LHCN-M2 (cell line): ENCODE results near the gene BBOX1. TPM values are rescaled to one million over a fixed set of nuclear protein-coding genes. Genes with fewer than 3 reads are reported as not detected.

Experiments
- DNase-seq: peaks from one replicate; pipeline ENCODE4 v3.0.0-alpha.2; 2012; ENCODE audit warnings: low read depth
- polyA plus RNA-seq: library from polyadenylated mRNA; unstranded; fragments of >200 nt; gene quantifications from one replicate; pipeline ENCODE4 v1.2.1, GENCODE V29; 2012; ENCODE audit warnings: missing spikeins
- total RNA-seq: library from RNA; depleted of rRNA; stranded (reverse); fragments of >200 nt; gene quantifications from 2 replicates; pipeline ENCODE4 v1.2.3, GENCODE V29; 2014; rRNA removed

Gene BBOX1, protein sequence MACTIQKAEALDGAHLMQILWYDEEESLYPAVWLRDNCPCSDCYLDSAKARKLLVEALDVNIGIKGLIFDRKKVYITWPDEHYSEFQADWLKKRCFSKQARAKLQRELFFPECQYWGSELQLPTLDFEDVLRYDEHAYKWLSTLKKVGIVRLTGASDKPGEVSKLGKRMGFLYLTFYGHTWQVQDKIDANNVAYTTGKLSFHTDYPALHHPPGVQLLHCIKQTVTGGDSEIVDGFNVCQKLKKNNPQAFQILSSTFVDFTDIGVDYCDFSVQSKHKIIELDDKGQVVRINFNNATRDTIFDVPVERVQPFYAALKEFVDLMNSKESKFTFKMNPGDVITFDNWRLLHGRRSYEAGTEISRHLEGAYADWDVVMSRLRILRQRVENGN
- not detected in 2 replicates for total RNA-seq
- not detected for polyA plus RNA-seq

DNA sequence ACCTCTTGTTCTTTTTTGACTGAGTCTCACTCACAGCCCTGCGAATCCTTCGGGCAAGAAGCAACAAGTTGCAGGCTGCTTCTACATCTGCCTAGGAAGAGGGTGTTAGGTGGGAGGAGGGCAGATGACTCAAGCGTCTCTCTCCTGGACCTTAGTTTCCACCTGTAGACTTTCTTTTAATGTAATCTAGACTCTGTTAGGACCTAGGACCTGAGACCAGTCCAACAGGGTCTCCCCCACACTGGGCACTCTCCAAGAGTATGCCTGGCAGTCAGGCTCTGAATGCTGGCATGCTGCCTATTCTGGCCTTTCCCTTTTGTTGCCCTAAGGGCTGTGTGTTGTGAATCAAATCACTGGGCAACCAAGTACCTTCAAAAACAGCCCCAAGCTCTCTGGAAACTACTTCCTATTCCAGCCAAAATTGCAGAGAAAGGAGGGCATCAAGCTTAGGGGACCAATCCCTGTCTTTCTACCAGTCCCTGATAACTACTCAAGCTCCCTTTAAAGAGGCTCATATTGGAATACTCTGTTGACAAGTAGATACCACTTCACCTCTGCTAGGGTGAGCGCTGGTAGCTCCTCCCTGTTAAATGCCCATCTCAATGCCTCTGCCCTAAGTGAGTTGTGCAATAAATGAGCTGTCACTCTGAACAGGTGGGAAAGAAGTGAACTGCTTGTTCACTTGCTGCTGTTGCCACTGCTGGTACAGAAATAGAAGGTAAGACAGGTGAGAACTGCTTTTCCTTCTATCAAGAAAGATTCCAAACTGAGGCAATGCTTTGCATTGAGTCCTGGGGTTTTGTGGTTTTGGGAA lies at the start of gene BBOX1:
Gene BBOX1, plus strand, starts transcription at position 514 of the 814 bp plus-strand sequence. CDS start 14,616 bp downstream, outside the sequence.
- no peak for DNase-seq

DNA sequence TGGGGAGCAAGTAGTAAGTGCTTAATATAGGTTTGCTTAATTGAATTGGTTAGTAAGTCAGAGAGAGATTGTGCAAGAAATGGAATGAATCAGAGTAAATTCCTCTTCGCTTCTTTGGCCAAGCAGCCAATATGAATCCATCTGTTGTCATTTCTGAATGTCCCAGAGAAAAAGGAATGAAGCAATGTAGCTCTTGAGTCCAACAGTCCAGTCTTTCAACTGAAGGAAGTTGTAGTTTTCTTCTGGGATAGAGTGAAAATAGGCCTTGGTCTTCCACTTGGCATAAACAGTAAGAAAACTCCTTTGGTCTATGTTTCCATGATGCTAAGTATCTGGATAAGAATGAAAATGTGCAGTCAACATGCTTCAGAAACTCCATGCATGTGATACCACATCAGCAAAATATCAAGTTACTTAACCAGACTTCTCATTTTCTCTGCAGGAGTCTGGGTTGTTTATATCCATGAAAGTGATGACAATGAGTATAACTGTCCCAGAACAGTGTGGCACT lies 48.5 kb upstream of the BBOX1 start:
- DNase-seq = peak; percentile 80

DNA sequence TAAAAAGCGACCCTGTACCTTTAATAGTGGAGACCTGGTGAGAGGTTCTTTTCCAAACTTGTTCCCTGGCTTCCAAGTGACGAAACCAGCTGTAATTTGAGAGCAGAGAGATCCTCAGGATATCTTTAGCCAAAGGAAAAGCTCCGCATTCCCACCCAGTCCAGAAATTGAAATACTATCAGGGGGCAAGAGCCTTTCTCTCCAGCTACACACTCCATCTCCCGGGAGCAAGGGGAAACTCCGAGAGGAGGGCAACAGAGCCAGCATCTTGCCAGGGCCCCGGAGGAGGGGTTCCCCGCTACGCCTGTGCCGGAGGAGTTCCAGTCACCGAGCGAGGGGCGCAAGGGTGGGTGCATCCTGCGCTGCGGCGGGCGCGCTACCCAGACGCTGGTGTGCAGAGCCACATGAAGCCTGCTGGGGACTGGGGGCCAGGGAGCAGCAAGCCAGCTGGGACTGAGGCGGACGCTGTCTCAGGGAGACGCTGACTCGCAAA lies 46.6 kb upstream of the BBOX1 start, which contains the start of gene FIBIN:
Gene FIBIN, plus strand, starts transcription at position 148 of the 493 bp plus-strand sequence. CDS start 415 bp downstream, outside the sequence.
- DNase-seq = peak; percentile 60

DNA sequence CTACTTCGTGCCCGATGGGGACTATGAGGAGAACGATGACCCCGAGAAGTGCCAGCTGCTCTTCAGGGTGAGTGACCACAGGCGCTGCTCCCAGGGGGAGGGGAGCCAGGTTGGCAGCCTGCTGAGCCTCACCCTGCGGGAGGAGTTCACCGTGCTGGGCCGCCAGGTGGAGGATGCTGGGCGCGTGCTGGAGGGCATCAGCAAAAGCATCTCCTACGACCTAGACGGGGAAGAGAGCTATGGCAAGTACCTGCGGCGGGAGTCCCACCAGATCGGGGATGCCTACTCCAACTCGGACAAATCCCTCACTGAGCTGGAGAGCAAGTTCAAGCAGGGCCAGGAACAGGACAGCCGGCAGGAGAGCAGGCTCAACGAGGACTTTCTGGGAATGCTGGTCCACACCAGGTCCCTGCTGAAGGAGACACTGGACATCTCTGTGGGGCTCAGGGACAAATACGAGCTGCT lies 46.0 kb upstream of the BBOX1 start:
- no peak for DNase-seq

DNA sequence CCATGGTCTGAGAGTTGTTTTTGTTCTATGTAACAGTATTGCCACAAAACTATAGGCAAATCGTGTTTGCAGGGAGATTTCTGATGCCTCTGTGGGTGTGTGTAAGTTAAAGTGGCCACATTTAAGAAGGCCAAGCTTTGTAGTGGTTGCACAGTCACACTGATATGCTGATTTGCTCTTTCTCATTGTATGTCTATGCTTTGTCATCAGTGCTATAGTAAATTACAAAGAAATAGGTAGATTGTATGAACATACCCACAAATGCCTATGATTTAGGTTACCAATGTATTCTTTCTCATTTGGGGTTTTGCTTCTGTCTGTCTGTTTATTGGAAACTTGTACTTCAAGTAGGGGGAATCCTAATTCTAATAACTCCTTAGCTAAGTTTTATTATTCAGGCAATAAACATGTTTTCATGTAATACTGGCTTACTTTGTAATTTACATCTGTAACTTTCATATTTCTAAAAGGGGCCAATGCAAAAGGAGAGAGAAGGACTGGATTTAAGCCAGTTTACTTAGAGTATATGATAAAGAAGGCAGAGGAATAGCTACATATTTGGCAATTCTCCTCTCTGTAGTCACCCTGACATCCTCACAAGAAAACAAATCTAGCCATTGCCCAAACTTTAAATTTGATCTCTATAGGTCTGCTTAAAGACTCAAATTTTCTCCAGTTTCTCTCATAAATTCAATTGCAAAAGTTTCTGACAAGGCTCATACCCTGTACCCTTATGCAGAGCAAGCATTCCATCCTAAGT lies 44.7 kb upstream of the BBOX1 start:
- no peak for DNase-seq

DNA sequence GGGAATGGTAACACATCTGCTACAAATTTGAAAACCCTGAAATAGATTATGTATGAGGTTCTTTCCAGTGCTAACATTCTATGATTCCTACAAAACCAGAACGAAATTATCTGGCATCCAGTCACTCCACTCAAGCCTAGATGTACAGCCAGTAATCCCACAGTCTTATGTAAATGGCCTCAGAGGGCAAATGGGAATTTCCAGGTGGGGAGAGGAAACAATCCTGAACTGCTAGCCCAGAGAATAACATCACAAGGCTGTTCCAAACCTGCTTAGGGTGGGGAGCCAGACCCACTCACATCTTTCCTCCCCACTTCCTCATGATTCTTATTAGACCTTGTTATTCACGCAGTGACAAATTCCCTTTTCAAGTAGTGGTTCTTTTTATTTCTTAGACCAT lies 43.2 kb upstream of the BBOX1 start:
- no peak for DNase-seq

DNA sequence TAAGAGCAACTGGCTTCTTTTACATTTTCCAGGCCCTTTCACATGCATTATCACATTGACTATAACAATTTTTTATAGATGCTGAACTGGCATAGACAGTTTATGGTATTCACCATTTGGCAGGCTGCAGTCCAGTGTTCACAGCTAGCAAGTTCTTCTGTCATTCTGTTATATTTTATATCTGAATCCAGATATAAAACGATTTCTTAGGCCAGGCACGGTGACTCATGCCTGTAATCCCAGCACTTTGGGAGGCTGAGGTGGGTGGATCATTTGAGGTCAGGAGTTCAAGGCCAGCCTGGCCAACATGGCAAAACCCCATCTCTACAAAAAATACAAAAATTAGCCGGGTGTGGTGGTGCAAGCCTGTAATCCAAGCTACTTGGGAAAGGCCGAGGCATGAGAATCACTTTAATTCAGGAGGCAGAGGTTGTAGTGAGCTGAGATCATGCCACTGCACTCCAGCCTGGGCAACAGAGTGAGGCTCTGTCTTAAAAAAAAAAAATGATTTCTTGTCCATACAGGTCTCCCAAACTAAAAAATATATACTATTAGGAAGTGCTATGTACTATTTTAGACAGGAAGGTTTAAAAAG lies 39.4 kb upstream of the BBOX1 start:
- DNase-seq = peak; percentile 21

DNA sequence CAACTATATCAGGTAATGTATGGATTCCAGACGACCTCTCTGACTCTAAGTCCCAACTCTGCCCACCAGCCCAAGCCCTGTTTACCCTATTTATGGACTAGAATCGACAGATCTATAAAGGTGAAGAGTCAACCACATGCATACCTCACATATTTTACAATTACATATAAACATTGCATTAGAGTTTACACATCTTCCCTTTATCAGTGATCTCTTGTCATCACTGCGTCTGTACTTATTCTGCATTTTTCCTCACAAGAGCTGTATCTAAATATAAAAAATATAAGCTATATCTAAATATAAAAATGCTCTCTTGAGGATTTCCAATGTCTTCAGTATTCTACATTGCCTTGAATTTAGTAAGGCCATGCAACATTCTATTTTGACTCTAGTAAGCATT lies 38.2 kb upstream of the BBOX1 start:
- DNase-seq = no peak

DNA sequence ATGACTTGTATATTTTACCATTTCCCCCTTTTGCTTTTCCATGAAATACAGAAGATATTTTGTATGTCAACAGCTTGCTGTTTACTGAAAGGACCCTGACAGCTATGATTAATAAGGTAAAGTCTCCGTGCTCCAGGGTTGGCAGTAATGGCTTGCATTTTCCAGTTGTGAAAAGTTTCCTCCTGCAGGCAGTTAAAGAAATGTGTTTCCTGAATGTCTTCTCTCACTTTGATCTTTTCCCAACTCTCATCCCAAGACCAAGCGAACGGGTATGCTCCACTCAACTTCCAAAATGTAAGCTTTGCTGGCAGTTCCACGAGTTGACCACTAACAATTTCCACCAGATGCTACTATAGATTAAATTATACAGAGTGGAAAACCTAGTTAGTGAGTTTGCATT lies 37.8 kb upstream of the BBOX1 start:
- no peak for DNase-seq

DNA sequence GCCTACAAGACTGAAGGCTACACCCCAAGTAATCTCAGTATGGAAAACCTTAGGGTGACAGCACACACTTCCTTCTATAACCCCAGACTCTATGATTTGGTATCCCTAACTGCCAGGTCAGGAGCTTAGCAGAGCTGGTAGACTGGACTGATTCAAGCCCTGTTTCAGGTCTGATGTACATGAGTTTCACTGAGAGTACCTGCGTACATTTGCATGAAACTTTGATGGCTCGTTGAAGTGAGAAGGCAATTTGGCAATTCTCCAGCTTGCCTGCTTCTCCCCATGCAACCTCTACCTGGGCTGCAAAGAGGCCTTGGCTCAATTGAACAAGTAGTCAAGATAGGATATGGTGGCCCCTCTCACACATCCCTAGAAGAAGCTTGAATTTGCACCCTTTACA lies 36.5 kb upstream of the BBOX1 start:
- DNase-seq = no peak

DNA sequence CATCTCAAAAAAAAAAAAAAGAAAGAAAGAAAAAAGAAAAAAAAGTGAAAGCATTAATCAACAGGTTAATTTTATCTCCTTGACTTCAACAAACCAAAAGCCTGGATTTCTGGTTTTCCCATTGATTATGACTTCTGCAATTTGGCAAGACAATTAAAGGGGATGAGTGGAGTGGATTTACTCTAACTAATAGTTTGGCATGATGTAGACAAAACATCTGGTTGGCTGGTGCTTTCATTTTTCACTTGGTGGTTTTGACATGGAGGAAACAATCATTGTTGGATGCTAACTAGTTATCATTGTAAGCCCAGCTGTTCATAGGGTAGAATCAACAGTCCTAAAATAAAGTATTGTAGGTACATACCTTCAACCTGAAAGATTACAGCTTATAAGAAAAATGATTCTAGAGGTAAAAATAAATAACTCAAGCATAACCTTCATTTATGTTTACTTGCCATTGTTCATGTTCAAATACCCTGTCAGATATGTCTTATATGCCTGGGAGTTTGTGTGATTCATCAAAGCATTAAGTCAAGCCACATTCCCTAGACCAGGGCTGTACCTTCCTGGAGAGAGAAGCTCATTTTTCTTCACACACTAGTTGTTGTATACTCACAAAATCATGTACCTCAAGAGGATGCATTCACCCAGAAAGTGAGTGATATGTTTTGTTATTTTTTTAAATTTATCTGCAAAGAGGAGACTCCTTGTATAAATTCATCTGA lies 31.6 kb upstream of the BBOX1 start:
- no peak for DNase-seq

DNA sequence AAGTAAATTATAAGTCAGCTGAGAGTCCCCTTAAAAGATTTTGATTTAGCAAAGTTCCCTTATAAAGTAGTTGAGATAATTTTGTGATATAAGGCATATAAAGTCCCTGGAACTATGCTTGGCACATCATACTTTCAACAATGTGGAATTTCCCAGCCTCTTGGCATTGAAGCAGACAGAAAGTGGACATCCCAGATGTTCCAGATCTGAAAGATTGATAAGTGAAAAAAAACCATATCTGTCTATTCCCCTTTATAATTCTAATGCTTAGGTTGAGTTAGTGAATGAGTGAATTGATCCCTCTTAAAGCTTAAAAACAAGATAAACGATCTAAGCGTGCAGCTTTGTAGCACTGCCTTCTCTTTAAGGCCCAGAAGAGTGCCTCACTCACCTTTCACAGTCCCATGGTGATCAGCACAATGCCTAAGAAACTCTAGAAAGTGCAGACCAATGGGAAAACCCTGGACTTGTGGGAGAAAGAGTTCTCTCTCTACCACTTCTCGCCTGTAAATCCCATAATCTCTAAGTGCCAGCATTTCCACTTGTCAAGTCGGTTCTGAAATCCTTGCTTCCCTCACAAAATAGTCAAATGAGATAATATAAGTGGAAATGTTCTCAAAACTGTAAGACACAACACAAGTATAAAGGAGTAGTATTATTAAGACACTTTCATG lies 28.9 kb upstream of the BBOX1 start:
- no peak for DNase-seq

DNA sequence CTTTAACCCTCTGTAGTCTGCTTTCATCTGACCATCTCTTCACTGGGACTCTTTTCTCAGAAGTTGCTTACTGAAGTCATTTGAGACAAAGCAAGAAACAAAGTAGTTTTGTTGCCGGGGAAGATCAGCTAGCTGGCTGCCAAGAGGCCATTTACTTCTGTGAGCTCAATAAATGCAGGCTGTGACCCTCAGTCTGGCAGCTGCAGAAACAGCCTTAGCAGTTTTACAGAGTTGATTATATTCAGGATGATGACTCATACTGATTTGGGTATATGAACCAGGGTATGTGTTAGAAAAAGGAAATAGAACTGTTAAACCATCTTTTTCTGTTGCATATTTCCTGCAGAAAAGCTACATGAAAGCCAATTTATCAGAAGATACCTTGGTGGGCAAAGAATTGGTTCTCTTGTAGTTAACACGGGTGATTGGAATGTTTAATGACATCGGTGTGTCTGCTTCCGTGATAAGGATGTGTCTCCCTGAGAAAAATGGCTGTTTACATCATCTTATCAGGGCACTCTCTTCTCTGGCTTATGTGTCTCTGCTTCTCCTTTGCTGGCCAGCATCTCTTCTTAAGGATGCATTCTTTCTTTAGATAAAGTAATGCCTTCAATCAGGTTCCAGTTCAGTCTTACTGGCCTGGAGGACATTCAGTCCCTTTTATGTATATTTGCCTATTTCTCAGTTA lies 28.2 kb upstream of the BBOX1 start:
- peak; percentile 82 for DNase-seq

DNA sequence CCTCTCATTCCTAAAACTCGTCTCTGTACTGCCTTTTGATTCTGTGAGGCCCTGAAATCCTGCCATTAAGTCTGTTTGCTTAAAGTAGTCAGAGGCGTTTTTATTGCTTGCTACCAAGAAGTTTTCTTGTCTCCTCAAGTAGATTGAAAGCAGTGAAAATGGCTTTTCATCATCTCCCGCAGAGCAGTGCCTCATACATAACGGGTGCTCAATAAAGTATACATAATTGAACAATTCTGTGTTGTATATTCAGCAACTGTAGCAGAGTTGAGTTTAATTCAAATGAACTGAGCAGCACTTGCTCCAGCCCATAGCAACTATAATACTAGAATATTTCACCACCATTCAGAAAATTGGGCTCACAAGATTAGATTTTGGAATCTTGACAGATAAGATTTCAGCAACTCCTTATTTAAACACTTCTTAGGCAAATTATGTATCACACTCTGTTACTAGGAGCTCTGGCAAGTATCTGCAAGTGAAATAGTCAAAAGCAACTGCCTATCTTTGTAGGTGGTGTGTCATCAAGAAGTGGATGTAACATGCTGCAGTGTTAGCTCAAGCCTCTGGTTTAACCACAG lies 26.7 kb upstream of the BBOX1 start:
- DNase-seq = peak; percentile 8

DNA sequence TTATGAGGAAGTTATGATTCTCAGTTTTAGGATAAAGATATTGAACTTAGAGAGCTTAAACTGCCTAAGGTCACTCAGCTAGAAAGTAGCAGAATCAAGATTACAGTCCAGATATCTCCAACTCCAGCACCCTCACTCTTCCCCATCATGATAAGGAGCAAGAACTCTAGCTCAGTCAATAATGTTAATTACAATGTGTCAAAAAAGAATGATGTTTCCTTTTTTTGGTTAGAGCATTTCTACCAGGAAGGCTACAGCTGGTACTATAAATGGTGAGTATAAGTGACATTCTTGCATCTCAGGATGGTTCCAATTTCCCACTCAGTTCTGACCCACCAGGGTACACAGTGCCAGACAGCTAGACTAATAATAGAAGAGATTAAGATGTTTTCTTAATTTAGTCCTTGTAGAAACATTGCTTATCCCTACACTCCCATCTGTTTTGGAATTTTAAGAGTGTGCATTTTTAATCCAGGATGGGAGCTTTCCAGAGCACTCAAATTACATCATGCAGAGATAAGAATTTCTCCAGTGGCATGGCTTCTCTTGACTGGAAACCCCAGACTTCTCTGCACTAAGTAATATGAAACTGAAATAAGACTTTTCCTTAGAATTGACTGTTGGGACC lies 21.6 kb upstream of the BBOX1 start:
- DNase-seq = no peak

DNA sequence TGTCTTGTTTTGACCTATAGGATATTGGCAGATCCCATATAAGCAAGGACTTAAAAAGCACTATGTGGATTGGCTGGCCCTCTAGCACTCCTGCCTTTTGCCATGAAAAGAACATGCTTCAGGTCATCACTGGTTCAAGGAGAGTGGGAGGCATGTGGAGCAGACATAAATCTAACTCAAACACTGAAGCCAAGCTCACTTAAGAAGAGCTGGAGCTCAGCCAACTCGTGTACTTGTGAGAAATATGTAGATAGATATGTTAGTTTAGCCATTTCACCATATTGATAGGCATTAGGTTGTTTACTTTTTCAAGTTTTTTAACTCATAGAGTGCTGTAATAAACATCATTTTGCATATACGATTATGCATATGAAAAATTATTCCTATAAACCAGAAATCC lies 19.9 kb upstream of the BBOX1 start:
- no peak for DNase-seq

DNA sequence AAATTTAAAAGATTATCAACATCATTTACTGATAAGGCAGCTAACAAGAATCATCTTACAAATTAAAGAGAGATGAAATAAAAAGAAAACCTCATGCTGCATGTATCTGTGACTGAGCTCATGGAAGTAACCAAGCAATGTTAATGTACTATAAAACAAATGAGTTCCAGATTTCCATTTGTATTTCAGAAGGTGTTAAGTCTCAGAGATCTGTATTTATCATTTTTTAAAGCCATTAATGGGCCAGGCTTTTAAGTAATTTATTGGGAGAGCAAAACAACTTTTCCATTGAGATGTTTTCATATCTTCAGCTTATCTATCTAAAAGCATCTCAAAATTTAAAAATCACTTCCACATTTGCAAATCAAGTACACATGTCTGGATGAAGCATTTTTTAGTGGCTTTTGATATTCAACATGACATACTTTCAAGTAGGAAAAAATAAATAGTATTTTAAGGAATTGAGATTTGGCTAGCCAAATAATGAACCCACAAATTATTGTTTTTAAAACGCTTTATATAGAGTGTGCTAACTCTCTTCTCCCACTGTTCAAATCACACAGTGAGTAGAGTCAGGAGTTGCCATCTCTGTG lies 17.9 kb upstream of the BBOX1 start:
- no peak for DNase-seq

DNA sequence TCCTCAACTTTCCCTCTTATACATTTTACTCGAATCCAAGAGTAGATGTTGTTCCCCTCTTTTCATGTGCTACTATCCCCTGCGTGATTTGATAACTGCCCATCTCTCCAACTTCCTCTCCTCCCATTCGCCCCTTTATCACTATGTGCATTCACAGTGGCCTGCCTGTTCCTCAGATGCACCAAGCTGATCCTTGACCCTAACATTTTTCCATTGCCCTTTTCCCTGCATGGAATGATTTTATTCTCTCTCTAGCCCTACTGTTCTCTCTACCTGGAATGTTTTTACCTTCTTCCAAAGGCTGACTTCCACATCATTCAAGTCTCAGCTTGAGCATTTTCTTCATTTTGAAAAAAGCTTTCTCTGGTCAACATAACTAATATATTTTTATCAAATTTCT lies 15.8 kb upstream of the BBOX1 start:
- no peak for DNase-seq
